ENCODE data around the gene CFAP69.

DNA sequence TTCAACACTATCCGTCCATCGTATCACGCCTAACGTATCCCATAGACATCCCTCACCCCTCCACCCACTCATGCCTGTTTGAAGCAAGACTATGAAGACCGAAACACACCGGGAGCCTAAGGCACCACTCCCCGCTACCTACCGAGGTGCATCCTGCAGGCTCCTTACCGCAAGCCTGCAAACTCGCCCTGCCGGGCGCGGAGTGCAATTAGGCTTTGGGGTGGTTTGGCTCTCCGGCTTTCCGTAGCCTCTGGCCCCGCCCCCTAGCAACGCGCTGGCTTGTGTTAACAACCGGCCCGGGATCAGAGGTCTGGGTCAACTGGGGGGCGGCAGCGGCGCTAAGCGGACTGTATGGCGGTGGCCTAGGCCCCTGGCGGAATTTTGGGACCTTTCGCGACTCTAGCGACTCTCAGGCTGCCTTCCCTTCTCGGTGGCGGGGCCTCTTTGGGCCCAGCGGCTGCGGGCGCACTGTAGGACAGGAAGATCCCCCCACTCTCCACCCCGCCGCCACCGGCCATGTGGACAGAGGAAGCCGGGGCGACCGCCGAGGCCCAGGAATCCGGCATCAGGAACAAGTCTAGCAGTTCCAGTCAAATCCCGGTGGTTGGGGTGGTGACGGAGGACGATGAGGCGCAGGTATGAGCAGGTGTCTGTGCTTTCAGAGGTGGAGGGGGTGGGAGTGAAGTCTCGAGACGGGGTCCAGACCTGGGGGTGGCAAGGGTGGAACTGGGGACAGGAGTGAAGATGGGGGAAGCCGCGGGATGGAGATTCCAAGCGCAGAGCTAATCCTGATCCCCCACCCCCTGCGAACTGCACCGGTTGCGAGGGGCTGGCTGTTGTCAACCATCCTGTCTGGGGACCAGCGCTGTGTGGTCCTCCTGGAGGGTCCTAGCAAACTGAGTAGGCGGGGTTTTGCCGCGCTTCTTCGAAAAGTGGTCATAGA, at the start of gene CFAP69:
- TF ChIP-seq, protein P1, sequence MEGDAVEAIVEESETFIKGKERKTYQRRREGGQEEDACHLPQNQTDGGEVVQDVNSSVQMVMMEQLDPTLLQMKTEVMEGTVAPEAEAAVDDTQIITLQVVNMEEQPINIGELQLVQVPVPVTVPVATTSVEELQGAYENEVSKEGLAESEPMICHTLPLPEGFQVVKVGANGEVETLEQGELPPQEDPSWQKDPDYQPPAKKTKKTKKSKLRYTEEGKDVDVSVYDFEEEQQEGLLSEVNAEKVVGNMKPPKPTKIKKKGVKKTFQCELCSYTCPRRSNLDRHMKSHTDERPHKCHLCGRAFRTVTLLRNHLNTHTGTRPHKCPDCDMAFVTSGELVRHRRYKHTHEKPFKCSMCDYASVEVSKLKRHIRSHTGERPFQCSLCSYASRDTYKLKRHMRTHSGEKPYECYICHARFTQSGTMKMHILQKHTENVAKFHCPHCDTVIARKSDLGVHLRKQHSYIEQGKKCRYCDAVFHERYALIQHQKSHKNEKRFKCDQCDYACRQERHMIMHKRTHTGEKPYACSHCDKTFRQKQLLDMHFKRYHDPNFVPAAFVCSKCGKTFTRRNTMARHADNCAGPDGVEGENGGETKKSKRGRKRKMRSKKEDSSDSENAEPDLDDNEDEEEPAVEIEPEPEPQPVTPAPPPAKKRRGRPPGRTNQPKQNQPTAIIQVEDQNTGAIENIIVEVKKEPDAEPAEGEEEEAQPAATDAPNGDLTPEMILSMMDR (IDR thresholded peaks at IDR 0.05; ENCODE audit: poor library complexity, severe bottlenecking) = peak; percentile 45
- TF ChIP-seq EZH2 (IDR thresholded peaks at IDR 0.05; ENCODE audit: borderline replicate concordance, insufficient read depth, low read length, poor library complexity, severe bottlenecking) = no peak
- TF ChIP-seq EP300 (conservative IDR thresholded peaks at IDR 0.05; ENCODE audit: poor library complexity, severe bottlenecking) = peak; percentile 61
- TF ChIP-seq POLR2AphosphoS5 (IDR thresholded peaks at IDR 0.05) = peak; percentile 26
- TF ChIP-seq SMC3 (conservative IDR thresholded peaks at IDR 0.05; ENCODE audit: poor library complexity) = peak; percentile 21
- TF ChIP-seq MXI1 (conservative IDR thresholded peaks at IDR 0.05; ENCODE audit: poor library complexity, severe bottlenecking) = peak; percentile 94
- TF ChIP-seq, protein P2, sequence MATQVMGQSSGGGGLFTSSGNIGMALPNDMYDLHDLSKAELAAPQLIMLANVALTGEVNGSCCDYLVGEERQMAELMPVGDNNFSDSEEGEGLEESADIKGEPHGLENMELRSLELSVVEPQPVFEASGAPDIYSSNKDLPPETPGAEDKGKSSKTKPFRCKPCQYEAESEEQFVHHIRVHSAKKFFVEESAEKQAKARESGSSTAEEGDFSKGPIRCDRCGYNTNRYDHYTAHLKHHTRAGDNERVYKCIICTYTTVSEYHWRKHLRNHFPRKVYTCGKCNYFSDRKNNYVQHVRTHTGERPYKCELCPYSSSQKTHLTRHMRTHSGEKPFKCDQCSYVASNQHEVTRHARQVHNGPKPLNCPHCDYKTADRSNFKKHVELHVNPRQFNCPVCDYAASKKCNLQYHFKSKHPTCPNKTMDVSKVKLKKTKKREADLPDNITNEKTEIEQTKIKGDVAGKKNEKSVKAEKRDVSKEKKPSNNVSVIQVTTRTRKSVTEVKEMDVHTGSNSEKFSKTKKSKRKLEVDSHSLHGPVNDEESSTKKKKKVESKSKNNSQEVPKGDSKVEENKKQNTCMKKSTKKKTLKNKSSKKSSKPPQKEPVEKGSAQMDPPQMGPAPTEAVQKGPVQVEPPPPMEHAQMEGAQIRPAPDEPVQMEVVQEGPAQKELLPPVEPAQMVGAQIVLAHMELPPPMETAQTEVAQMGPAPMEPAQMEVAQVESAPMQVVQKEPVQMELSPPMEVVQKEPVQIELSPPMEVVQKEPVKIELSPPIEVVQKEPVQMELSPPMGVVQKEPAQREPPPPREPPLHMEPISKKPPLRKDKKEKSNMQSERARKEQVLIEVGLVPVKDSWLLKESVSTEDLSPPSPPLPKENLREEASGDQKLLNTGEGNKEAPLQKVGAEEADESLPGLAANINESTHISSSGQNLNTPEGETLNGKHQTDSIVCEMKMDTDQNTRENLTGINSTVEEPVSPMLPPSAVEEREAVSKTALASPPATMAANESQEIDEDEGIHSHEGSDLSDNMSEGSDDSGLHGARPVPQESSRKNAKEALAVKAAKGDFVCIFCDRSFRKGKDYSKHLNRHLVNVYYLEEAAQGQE (IDR thresholded peaks at IDR 0.05; ENCODE audit: borderline replicate concordance) = peak; percentile 33
- TF ChIP-seq RAD21 (conservative IDR thresholded peaks at IDR 0.05) = no peak
